ENCODE results near the gene RALGAPA1.

RALGAPA1 gene

GRCh38 chr14:35526962-35527361 lies 282.1 kb downstream of the RALGAPA1 start:
- WGBS (ENCODE audit: extremely low coverage, insufficient coverage, insufficient read length) = no CpG with 5 or more reads among the region's 2 CpGs
- H3K4me3 ChIP-seq (ENCODE audit: low read depth, low read length) = no peak overlapping the region

GRCh38 chr14:35525695-35526094 lies 283.4 kb downstream of the RALGAPA1 start:
- Histone ChIP-seq H3K36me3 (ENCODE audit: control insufficient read depth in 1 of 2, insufficient read depth in 2 of 2, low read length in 2 of 2) (no peaks in the 10 kb centered on the region), H3K4me1 (ENCODE audit: control insufficient read depth in 1 of 2, insufficient read depth in 2 of 2, low read length in 2 of 2) (no peaks in the 10 kb centered on the region), H2AFZ (ENCODE audit: insufficient read depth, low read length, poor library complexity) (no peak overlapping the region), H2AK5ac (ENCODE audit: low read length) (no peak overlapping the region), H3K23ac (ENCODE audit: low read length) (no peak overlapping the region), H3K79me2 (ENCODE audit: control insufficient read depth, insufficient read depth, low read length, poor library complexity) (no peaks in the 10 kb centered on the region), H4K8ac (ENCODE audit: low read depth, low read length) (no peak overlapping the region), H2BK12ac (ENCODE audit: low read length) (no peak overlapping the region), H2BK5ac (ENCODE audit: low read depth, low read length, poor library complexity) (no peak overlapping the region), H3K14ac (ENCODE audit: low read length) (no peak overlapping the region), H3K27me3 (ENCODE audit: insufficient read depth, low read length) (no peaks in the 10 kb centered on the region), H3K4me2 (ENCODE audit: low read length) (no peak overlapping the region), H4K91ac (ENCODE audit: low read depth, low read length) (no peak overlapping the region), H4K12ac (ENCODE audit: low read depth, low read length) (no peak overlapping the region), H3K4ac (ENCODE audit: low read depth, low read length) (no peak overlapping the region), H3K27ac (ENCODE audit: low read depth, low read length) (no peak overlapping the region), H3K4me3 (ENCODE audit: low read depth, low read length) (no peak overlapping the region), H3K79me1 (ENCODE audit: low read length) (no peaks in the 10 kb centered on the region), H2BK120ac (ENCODE audit: insufficient read depth, low read length, poor library complexity) (no peak overlapping the region), H3K18ac (ENCODE audit: low read length) (no peak overlapping the region), H3K9me3 (ENCODE audit: insufficient read depth, low read depth, low read length) (no peaks in the 10 kb centered on the region), H3K9ac (ENCODE audit: low read length) (no peak overlapping the region)
- DNase-seq = no peak
- WGBS (ENCODE audit: extremely low coverage, insufficient coverage, insufficient read length) = no CpG with 5 or more reads among the region's 3 CpGs

More at GRCh38 chr14:35526962-35527361, 282.1 kb downstream of the RALGAPA1 start:
- Histone ChIP-seq H3K9ac (ENCODE audit: low read length) (no peak overlapping the region), H3K18ac (ENCODE audit: low read length) (no peak overlapping the region), H2AFZ (ENCODE audit: insufficient read depth, low read length, poor library complexity) (no peak overlapping the region), H3K79me1 (ENCODE audit: low read length) (no peaks in the 10 kb centered on the region), H3K4me2 (ENCODE audit: low read length) (no peak overlapping the region), H2BK120ac (ENCODE audit: insufficient read depth, low read length, poor library complexity) (no peak overlapping the region), H4K8ac (ENCODE audit: low read depth, low read length) (no peak overlapping the region), H4K91ac (ENCODE audit: low read depth, low read length) (no peak overlapping the region), H4K12ac (ENCODE audit: low read depth, low read length) (no peak overlapping the region), H3K27ac (ENCODE audit: low read depth, low read length) (no peak overlapping the region), H2BK12ac (ENCODE audit: low read length) (no peak overlapping the region), H3K23ac (ENCODE audit: low read length) (no peak overlapping the region), H3K4me1 (ENCODE audit: control insufficient read depth in 1 of 2, insufficient read depth in 2 of 2, low read length in 2 of 2) (no peaks in the 10 kb centered on the region), H3K9me3 (ENCODE audit: insufficient read depth, low read depth, low read length) (no peaks in the 10 kb centered on the region), H2BK5ac (ENCODE audit: low read depth, low read length, poor library complexity) (no peak overlapping the region), H3K4ac (ENCODE audit: low read depth, low read length) (no peak overlapping the region), H3K14ac (ENCODE audit: low read length) (no peak overlapping the region), H3K36me3 (ENCODE audit: control insufficient read depth in 1 of 2, insufficient read depth in 2 of 2, low read length in 2 of 2) (no peaks in the 10 kb centered on the region), H2AK5ac (ENCODE audit: low read length) (no peak overlapping the region), H3K79me2 (ENCODE audit: control insufficient read depth, insufficient read depth, low read length, poor library complexity) (no peaks in the 10 kb centered on the region), H3K27me3 (ENCODE audit: insufficient read depth, low read length) (peaks cover 2% of the 10 kb centered on the region)
- DNase-seq = no peak

- no peak overlapping the region for H3K27ac ChIP-seq (ENCODE audit: low read depth, low read length)
- H4K8ac ChIP-seq (ENCODE audit: low read depth, low read length) = no peak overlapping the region
- no peak overlapping the region for H2BK5ac ChIP-seq (ENCODE audit: low read depth, low read length, poor library complexity)
- no peak overlapping the region for H3K14ac ChIP-seq (ENCODE audit: low read length)
- no peak overlapping the region for H3K18ac ChIP-seq (ENCODE audit: low read length)
- no peak overlapping the region for H2BK12ac ChIP-seq (ENCODE audit: low read length)
- H3K79me2 ChIP-seq (ENCODE audit: control insufficient read depth, insufficient read depth, low read length, poor library complexity) = no peaks in the 10 kb centered on the region
- H2BK120ac ChIP-seq (ENCODE audit: insufficient read depth, low read length, poor library complexity) = no peak overlapping the region
- no peaks in the 10 kb centered on the region for H3K4me1 ChIP-seq (ENCODE audit: control insufficient read depth in 1 of 2, insufficient read depth in 2 of 2, low read length in 2 of 2)
- WGBS (ENCODE audit: extremely low coverage, insufficient coverage, insufficient read length) = no CpG with 5 or more reads among the region's 2 CpGs
- H2AFZ ChIP-seq (ENCODE audit: insufficient read depth, low read length, poor library complexity) = no peak overlapping the region
- no peak overlapping the region for H3K4ac ChIP-seq (ENCODE audit: low read depth, low read length)
- no peak overlapping the region for H2AK5ac ChIP-seq (ENCODE audit: low read length)
- no peak overlapping the region for H3K9ac ChIP-seq (ENCODE audit: low read length)
- H3K36me3 ChIP-seq (ENCODE audit: control insufficient read depth in 1 of 2, insufficient read depth in 2 of 2, low read length in 2 of 2) = no peaks in the 10 kb centered on the region
- H3K27me3 ChIP-seq (ENCODE audit: insufficient read depth, low read length) = no peaks in the 10 kb centered on the region
- H3K9me3 ChIP-seq (ENCODE audit: insufficient read depth, low read depth, low read length) = no peaks in the 10 kb centered on the region
- no peak overlapping the region for H4K12ac ChIP-seq (ENCODE audit: low read depth, low read length)
- no peaks in the 10 kb centered on the region for H3K79me1 ChIP-seq (ENCODE audit: low read length)
- H3K4me3 ChIP-seq (ENCODE audit: low read depth, low read length) = no peak overlapping the region
- DNase-seq = no peak
- H3K23ac ChIP-seq (ENCODE audit: low read length) = no peak overlapping the region
- H4K91ac ChIP-seq (ENCODE audit: low read depth, low read length) = no peak overlapping the region
- no peak overlapping the region for H3K4me2 ChIP-seq (ENCODE audit: low read length)
Measured at GRCh38 chr14:35519986-35520385, 289.1 kb downstream of the RALGAPA1 start.

- Histone ChIP-seq H4K8ac (ENCODE audit: low read depth, low read length) (no peak overlapping the region), H3K4me1 (ENCODE audit: control insufficient read depth in 1 of 2, insufficient read depth in 2 of 2, low read length in 2 of 2) (no peaks in the 10 kb centered on the region), H3K4me2 (ENCODE audit: low read length) (no peak overlapping the region), H2BK12ac (ENCODE audit: low read length) (no peak overlapping the region), H2BK5ac (ENCODE audit: low read depth, low read length, poor library complexity) (no peak overlapping the region), H3K27ac (ENCODE audit: low read depth, low read length) (no peak overlapping the region), H3K18ac (ENCODE audit: low read length) (no peak overlapping the region), H3K79me1 (ENCODE audit: low read length) (no peaks in the 10 kb centered on the region), H4K12ac (ENCODE audit: low read depth, low read length) (no peak overlapping the region), H3K27me3 (ENCODE audit: insufficient read depth, low read length) (no peaks in the 10 kb centered on the region), H3K4ac (ENCODE audit: low read depth, low read length) (no peak overlapping the region), H3K4me3 (ENCODE audit: low read depth, low read length) (no peak overlapping the region), H2BK120ac (ENCODE audit: insufficient read depth, low read length, poor library complexity) (no peak overlapping the region), H3K79me2 (ENCODE audit: control insufficient read depth, insufficient read depth, low read length, poor library complexity) (no peaks in the 10 kb centered on the region), H3K36me3 (ENCODE audit: control insufficient read depth in 1 of 2, insufficient read depth in 2 of 2, low read length in 2 of 2) (no peaks in the 10 kb centered on the region), H3K9me3 (ENCODE audit: insufficient read depth, low read depth, low read length) (peaks cover 4% of the 10 kb centered on the region), H2AFZ (ENCODE audit: insufficient read depth, low read length, poor library complexity) (no peak overlapping the region), H3K23ac (ENCODE audit: low read length) (no peak overlapping the region), H2AK5ac (ENCODE audit: low read length) (no peak overlapping the region), H3K14ac (ENCODE audit: low read length) (no peak overlapping the region), H4K91ac (ENCODE audit: low read depth, low read length) (no peak overlapping the region), H3K9ac (ENCODE audit: low read length) (no peak overlapping the region)
- no peak for DNase-seq
- WGBS (ENCODE audit: extremely low coverage, insufficient coverage, insufficient read length) = no CpG with 5 or more reads among the region's 1 CpG
Measured at GRCh38 chr14:35515916-35516315, 293.2 kb downstream of the RALGAPA1 start.

Data from trophoblast cell (in vitro differentiated cells and primary cell).